Keratinocyte (primary cell): ENCODE results near the gene SULT2B1. TPM values are rescaled to one million over a fixed set of nuclear protein-coding genes. Genes with fewer than 3 reads are reported as not detected.
A peak's percentile ranks its signal among the peaks of the same experiment; 100 is the strongest.

Source experiments
- DNase-seq: peaks from one replicate; pipeline ENCODE4 v3.0.0-alpha.2; 2011; ENCODE audit warnings: low read depth, missing footprints, low spot score
- FAIRE-seq: peaks from 2 replicates; lab custom pipeline; 2011; peaks lifted over from hg19 to GRCh38; lab: Jason Lieb, UNC
- H2AFZ ChIP-seq: 2 replicates; pipeline ENCODE4 v1.6.0; 2012; ENCODE audit warnings: low read length, control low read depth, inconsistent platforms; ENCODE audit not compliant: control insufficient read depth
- H3K27ac ChIP-seq: 2 replicates; pipeline ENCODE4 v1.5.1; 2011; ENCODE audit warnings: low read length; ENCODE audit not compliant: control insufficient read depth, insufficient read depth
- H3K27me3 ChIP-seq: 3 replicates; pipeline ENCODE4 v1.6.0; 2011; ENCODE audit warnings: low read length; ENCODE audit not compliant: control insufficient read depth, insufficient read depth; ENCODE audit errors: extremely low read depth
- H3K36me3 ChIP-seq, 2 experiments: 2 replicates in 1 of 2; 3 replicates in 1 of 2; pipeline ENCODE4 v1.5.1; 2011; ENCODE audit warnings: low read length in 2 of 2, mild to moderate bottlenecking in 1 of 2; ENCODE audit not compliant: control insufficient read depth in 2 of 2, insufficient read depth in 2 of 2; ENCODE audit errors: extremely low read depth in 1 of 2
- H3K4me1 ChIP-seq: 3 replicates; pipeline ENCODE4 v1.5.1; 2011; ENCODE audit warnings: low read length; ENCODE audit not compliant: control insufficient read depth, insufficient read depth; ENCODE audit errors: extremely low read depth
- H3K4me2 ChIP-seq: 3 replicates; pipeline ENCODE4 v1.6.0; 2011; ENCODE audit warnings: low read depth, low read length; ENCODE audit not compliant: control insufficient read depth, insufficient read depth; ENCODE audit errors: extremely low read depth
- H3K4me3 ChIP-seq, 3 experiments: fragments of 200-600 bp in 1 of 3; sonication (generic) in 1 of 3; 2 replicates in 2 of 3; 3 replicates in 1 of 3; pipeline ENCODE4 v1.5.1; 2011 to 2016; ENCODE audit warnings: low read length in 3 of 3, mild to moderate bottlenecking in 3 of 3, control low read depth in 2 of 3, inconsistent platforms in 1 of 3, low read depth in 1 of 3, mixed read lengths in 1 of 3, mixed run types in 1 of 3, moderate library complexity in 1 of 3; ENCODE audit not compliant: control insufficient read depth in 2 of 3, insufficient read depth in 2 of 3; ENCODE audit errors: extremely low read depth in 1 of 3
- H3K79me2 ChIP-seq: 2 replicates; pipeline ENCODE4 v1.6.0; 2012; ENCODE audit warnings: low read length; ENCODE audit not compliant: control insufficient read depth, insufficient read depth
- H3K9ac ChIP-seq: 3 replicates; pipeline ENCODE4 v1.6.0; 2011; ENCODE audit warnings: low read length; ENCODE audit not compliant: control insufficient read depth, insufficient read depth; ENCODE audit errors: extremely low read depth
- H3K9me1 ChIP-seq: 3 replicates; pipeline ENCODE4 v1.6.0; 2011; ENCODE audit warnings: low read length; ENCODE audit not compliant: control insufficient read depth, insufficient read depth; ENCODE audit errors: extremely low read depth
- H3K9me3 ChIP-seq: 2 replicates; pipeline ENCODE4 v1.5.1; 2012; ENCODE audit warnings: low read depth, low read length; ENCODE audit not compliant: control insufficient read depth
- H4K20me1 ChIP-seq: 3 replicates; pipeline ENCODE4 v1.6.0; 2011; ENCODE audit warnings: low read length; ENCODE audit not compliant: control insufficient read depth, insufficient read depth; ENCODE audit errors: extremely low read depth
- CTCF ChIP-seq, 3 experiments: IDR thresholded peaks in 1 of 3; conservative IDR thresholded peaks in 1 of 3; optimal IDR thresholded peaks in 1 of 3; 2 replicates in 2 of 3; 3 replicates in 1 of 3; pipeline versions ENCODE3 to v1.5.1; 2011; ENCODE audit warnings: low read length in 3 of 3, mild to moderate bottlenecking in 3 of 3, moderate library complexity in 2 of 3, control low read depth in 1 of 3, inconsistent platforms in 1 of 3; ENCODE audit not compliant: insufficient read depth in 2 of 3; ENCODE audit errors: extremely low read depth in 1 of 3
- EZH2 ChIP-seq: IDR thresholded peaks from one replicate; pipeline ENCODE4 v1.6.1; 2012; ENCODE audit warnings: inconsistent platforms, mild to moderate bottlenecking, low read length, moderate library complexity
- dilution Hi-C: fragments of 300-500 bp; cut with MboI; formaldehyde crosslinking; loops from one replicate; pipeline ENCODE4 v1.7.0; 2020; ENCODE audit warnings: low sequenced_read_pairs; ENCODE audit not compliant: extremely low pct_ligation_motif_present
- polyA plus RNA-seq, 5 experiments: library from polyadenylated mRNA; depleted of rRNA in 3 of 5; stranded (reverse) in 3 of 5; stranded (forward) in 1 of 5; unstranded in 1 of 5; fragments of >200 nt; gene quantifications; 1 replicate in 1 of 5; 2 replicates in 3 of 5; 3 replicates in 1 of 5; pipeline versions ENCODE4 v1.2.1 to v1.2.3, GENCODE V29; 2011 to 2012; ENCODE audit warnings: missing spikeins in 2 of 5, low read depth in 1 of 5, low replicate concordance in 1 of 5

Gene SULT2B1
- polyA plus RNA-seq, 1 donor (not counting 4 experiments of a cell fraction or from before 2014, with no cell fraction given) = 6.0 TPM

- no peak for DNase-seq
- no peak for FAIRE-seq
Observed at GRCh38 chr19:48636859-48637448, 85.0 kb downstream of the SULT2B1 start, which contains the start of gene DBP. Gene DBP (minus strand): TSS chr19:48637379. CDS start chr19:48636994, 385 bp downstream.

GRCh38 chr19:48637449-48637947, 85.5 kb downstream of the SULT2B1 start:
- H3K27ac ChIP-seq = peak overlapping the region; percentile 85
- peak overlapping the region; percentile 53 to 75 (median 72) for H3K4me3 ChIP-seq
- H3K9me3 ChIP-seq = no peaks in the 10 kb centered on the region
- peak overlapping the region; percentile 83 for H3K9ac ChIP-seq
- dilution Hi-C loops = no loop called here
- H3K27me3 ChIP-seq = no peaks in the 10 kb centered on the region
- H3K4me1 ChIP-seq = peaks cover 55% of the 10 kb centered on the region
- FAIRE-seq = no peak
- no peaks in the 10 kb centered on the region for H3K9me1 ChIP-seq
- TF ChIP-seq EZH2 = no peak
- no peak for TF ChIP-seq CTCF (optimal IDR thresholded peaks at IDR 0.05 in 1 of 3, IDR thresholded peaks at IDR 0.05 in 1 of 3, conservative IDR thresholded peaks at IDR 0.05 in 1 of 3; ENCODE audit: extremely low read depth in 1 of 3, insufficient read depth in 2 of 3, low read length in 3 of 3)
- H3K79me2 ChIP-seq = no peaks in the 10 kb centered on the region
- DNase-seq = peak; percentile 92
- peak overlapping the region; percentile 89 for H3K4me2 ChIP-seq
- H4K20me1 ChIP-seq = no peaks in the 10 kb centered on the region
- H2AFZ ChIP-seq = peak overlapping the region; percentile 61
- no peaks in the 10 kb centered on the region for H3K36me3 ChIP-seq

More at GRCh38 chr19:48636859-48637448, 85.0 kb downstream of the SULT2B1 start, which contains the start of gene DBP:
- H3K4me1 ChIP-seq = peaks cover 58% of the 10 kb centered on the region
- H3K36me3 ChIP-seq = no peaks in the 10 kb centered on the region
- H3K9me1 ChIP-seq = no peaks in the 10 kb centered on the region
- H4K20me1 ChIP-seq = no peaks in the 10 kb centered on the region
- peak within 1 kb of the TSS; percentile 61 for H2AFZ ChIP-seq
- peak within 1 kb of the TSS; percentile 83 for H3K9ac ChIP-seq
- no peaks in the 10 kb centered on the region for H3K27me3 ChIP-seq
- TF ChIP-seq EZH2 (no peak), CTCF (optimal IDR thresholded peaks at IDR 0.05 in 1 of 3, IDR thresholded peaks at IDR 0.05 in 1 of 3, conservative IDR thresholded peaks at IDR 0.05 in 1 of 3; ENCODE audit: extremely low read depth in 1 of 3, insufficient read depth in 2 of 3, low read length in 3 of 3) (peak in 2 of 3 experiments; percentile 18 to 28)
- H3K27ac ChIP-seq = peak within 1 kb of the TSS; percentile 85
- H3K79me2 ChIP-seq = no peaks in the 10 kb centered on the region
- peak within 1 kb of the TSS; percentile 53 to 75 (median 72) for H3K4me3 ChIP-seq
- H3K4me2 ChIP-seq = peak within 1 kb of the TSS; percentile 89
- H3K9me3 ChIP-seq = no peaks in the 10 kb centered on the region
- dilution Hi-C loops = no loop called here
